Medulla oblongata (tissue), 1 donor: ENCODE results near the gene ERG.

ENCODE experiments used
- DNase-seq: peaks from one replicate; pipeline ENCODE4 v3.0.0-alpha.2; 2015; ENCODE audit errors: extremely low spot score

Gene ERG

GRCh38 chr21:38474124-38474523 lies 24.2 kb downstream of the ERG start:
- no peak for DNase-seq

GRCh38 chr21:38472412-38473108 lies 25.7 kb downstream of the ERG start:
- no peak for DNase-seq

GRCh38 chr21:38471766-38472165 lies 26.5 kb downstream of the ERG start:
- DNase-seq: no peak

GRCh38 chr21:38470755-38471154 lies 27.5 kb downstream of the ERG start:
- DNase-seq: no peak

GRCh38 chr21:38469642-38470041 lies 28.6 kb downstream of the ERG start:
- no peak for DNase-seq

- DNase-seq: no peak
Observed at GRCh38 chr21:38468989-38469388, 29.3 kb downstream of the ERG start.

- DNase-seq: no peak
Observed at GRCh38 chr21:38467911-38468310, 30.4 kb downstream of the ERG start.

- DNase-seq: no peak
Observed at GRCh38 chr21:38467374-38467773, 30.9 kb downstream of the ERG start.

- no peak for DNase-seq
Observed at GRCh38 chr21:38460171-38460742, 38.0 kb downstream of the ERG start.

GRCh38 chr21:38459490-38459889 lies 38.8 kb downstream of the ERG start:
- DNase-seq: no peak

GRCh38 chr21:38455403-38455802 lies 42.9 kb downstream of the ERG start:
- DNase-seq: no peak

GRCh38 chr21:38454702-38455101 lies 43.6 kb downstream of the ERG start:
- no peak for DNase-seq

GRCh38 chr21:38454161-38454560 lies 44.1 kb downstream of the ERG start:
- DNase-seq: no peak

GRCh38 chr21:38448671-38449385 lies 49.4 kb downstream of the ERG start:
- no peak for DNase-seq

GRCh38 chr21:38447611-38448010 lies 50.7 kb downstream of the ERG start:
- no peak for DNase-seq

GRCh38 chr21:38444691-38445090 lies 53.6 kb downstream of the ERG start:
- DNase-seq: no peak

- DNase-seq: no peak
Observed at GRCh38 chr21:38443110-38443509, 55.2 kb downstream of the ERG start.

GRCh38 chr21:38441153-38441552 lies 57.1 kb downstream of the ERG start:
- DNase-seq: no peak

GRCh38 chr21:38440746-38441145 lies 57.5 kb downstream of the ERG start:
- DNase-seq: no peak

GRCh38 chr21:38439957-38440356 lies 58.3 kb downstream of the ERG start:
- no peak for DNase-seq

GRCh38 chr21:38439426-38439825 lies 58.9 kb downstream of the ERG start:
- no peak for DNase-seq

GRCh38 chr21:38438462-38438893 lies 59.8 kb downstream of the ERG start:
- no peak for DNase-seq

- no peak for DNase-seq
Observed at GRCh38 chr21:38436341-38436740, 61.9 kb downstream of the ERG start.
